Neural cell (in vitro differentiated cells): Measurements from ENCODE around the gene CEP170B. TPM values are rescaled to one million over a fixed set of nuclear protein-coding genes. Genes with fewer than 3 reads are reported as not detected.

Experiments
- H2AFZ ChIP-seq: fragments of 200-600, 300-800 bp; sonication (generic), shearing (Covaris generic); 2 replicates; pipeline ENCODE4 v1.6.0; 2014; ENCODE audit warnings: low read depth, mild to moderate bottlenecking, antibody characterized with exemption, low read length, moderate library complexity
- H3F3A ChIP-seq: fragments of 200-600 bp; shearing (Covaris generic); 2 replicates; pipeline ENCODE4 v1.6.1; 2016; ENCODE audit warnings: mild to moderate bottlenecking, moderate library complexity, mixed read lengths, antibody characterized with exemption, low read length; ENCODE audit not compliant: insufficient read depth, poor library complexity, severe bottlenecking
- H3K27ac ChIP-seq: fragments of 200-600, 300-800 bp; sonication (generic), shearing (Covaris generic); 2 replicates; pipeline ENCODE4 v1.5.1; 2014; ENCODE audit warnings: mild to moderate bottlenecking, low read length, moderate library complexity
- H3K27me3 ChIP-seq: fragments of 300-800, 200-600 bp; sonication (generic), shearing (Covaris generic); 2 replicates; pipeline ENCODE4 v1.6.0; 2014; ENCODE audit warnings: mild to moderate bottlenecking, low read depth, low read length, moderate library complexity; ENCODE audit not compliant: insufficient read depth
- H3K36me3 ChIP-seq: fragments of 300-800, 200-600 bp; sonication (generic), shearing (Covaris generic); 2 replicates; pipeline ENCODE4 v1.5.1; 2014; ENCODE audit warnings: mild to moderate bottlenecking, antibody characterized with exemption, low read length, moderate library complexity; ENCODE audit not compliant: insufficient read depth
- H3K4me2 ChIP-seq: fragments of 300-800, 200-600 bp; sonication (generic), shearing (Covaris generic); 2 replicates; pipeline ENCODE4 v1.6.0; 2014; ENCODE audit warnings: mild to moderate bottlenecking, low read length
- H3K4me3 ChIP-seq: fragments of 300-800, 200-600 bp; sonication (generic), shearing (Covaris generic); 2 replicates; pipeline ENCODE4 v1.5.1; 2014; ENCODE audit warnings: mild to moderate bottlenecking, low read length, moderate library complexity
- H3K79me2 ChIP-seq: fragments of 200-600 bp; shearing (Covaris generic); replicated peaks from 2 replicates; pipeline ENCODE4 v1.6.0; 2014; ENCODE audit warnings: mild to moderate bottlenecking, low read length, moderate library complexity; ENCODE audit not compliant: insufficient read depth
- H3K9ac ChIP-seq: fragments of 300-800, 200-600 bp; sonication (generic), shearing (Covaris generic); 2 replicates; pipeline ENCODE4 v1.6.1; 2016; ENCODE audit warnings: mild to moderate bottlenecking, low read length, mixed read lengths
- H3K9me2 ChIP-seq: fragments of 200-600 bp; shearing (Covaris generic); 2 replicates; pipeline ENCODE4 v1.6.1; 2016; ENCODE audit warnings: mild to moderate bottlenecking, low read length, mixed read lengths; ENCODE audit not compliant: insufficient read depth
- H3K9me3 ChIP-seq: fragments of 200-600, 300-800 bp; sonication (generic), shearing (Covaris generic); 2 replicates; pipeline ENCODE4 v1.6.1; 2016; ENCODE audit warnings: mild to moderate bottlenecking, mixed run types, low read length, moderate library complexity, mixed read lengths
- H4K20me1 ChIP-seq: fragments of 200-600 bp; shearing (Covaris generic); 2 replicates; pipeline ENCODE4 v1.6.1; 2016; ENCODE audit warnings: mild to moderate bottlenecking, mixed run types; ENCODE audit not compliant: insufficient read depth
- CTCF ChIP-seq: fragments of 450-650 bp; IDR thresholded peaks from 2 replicates; pipeline ENCODE4 v1.5.1; 2014; ENCODE audit warnings: antibody characterized with exemption, mild to moderate bottlenecking, moderate library complexity; ENCODE audit not compliant: poor library complexity, severe bottlenecking
- EP300 ChIP-seq: fragments of 450-650 bp; conservative IDR thresholded peaks from 2 replicates; pipeline ENCODE4 v1.6.1; 2014; ENCODE audit warnings: antibody characterized with exemption, mild to moderate bottlenecking, moderate library complexity; ENCODE audit not compliant: poor library complexity, severe bottlenecking
- EZH2 ChIP-seq: fragments of 200-600, 300-800 bp; shearing (Covaris generic), sonication (generic); IDR thresholded peaks from 2 replicates; pipeline ENCODE4 v1.6.1; 2014; ENCODE audit warnings: antibody characterized with exemption, low read length, borderline replicate concordance, mild to moderate bottlenecking; ENCODE audit not compliant: insufficient read depth, poor library complexity, severe bottlenecking
- MXI1 ChIP-seq: fragments of 450-650 bp; conservative IDR thresholded peaks from 2 replicates; pipeline ENCODE4 v1.6.1; 2014; ENCODE audit warnings: antibody characterized with exemption, mild to moderate bottlenecking; ENCODE audit not compliant: poor library complexity, severe bottlenecking
- POLR2AphosphoS5 ChIP-seq: IDR thresholded peaks from 2 replicates; pipeline ENCODE4 v1.6.1; 2012
- RAD21 ChIP-seq: fragments of 450-650 bp; conservative IDR thresholded peaks from 2 replicates; pipeline ENCODE4 v1.6.1; 2014; ENCODE audit warnings: antibody characterized with exemption, mild to moderate bottlenecking, moderate library complexity
- REST ChIP-seq: IDR thresholded peaks from 2 replicates; pipeline ENCODE4 v1.6.1; 2012; ENCODE audit warnings: borderline replicate concordance
- SMC3 ChIP-seq: fragments of 450-650 bp; conservative IDR thresholded peaks from 2 replicates; pipeline ENCODE4 v1.6.1; 2014; ENCODE audit warnings: antibody characterized with exemption, mild to moderate bottlenecking, moderate library complexity; ENCODE audit not compliant: poor library complexity
- TAF1 ChIP-seq: IDR thresholded peaks from 2 replicates; pipeline ENCODE4 v1.6.1; 2012; ENCODE audit warnings: low read depth
- polyA minus RNA-seq: library from RNA; depleted of rRNA, polyadenylated mRNA; stranded (reverse); fragments of >200 nt; gene quantifications from 2 replicates; pipeline ENCODE4 v1.2.3, GENCODE V29; 2014
- polyA plus RNA-seq: library from polyadenylated mRNA; depleted of rRNA; stranded (reverse); fragments of >200 nt; gene quantifications from 2 replicates; pipeline ENCODE4 v1.2.3, GENCODE V29; 2014

The CEP170B gene
- 11.6 and 13.2 TPM in 2 replicates for polyA plus RNA-seq
- polyA minus RNA-seq: 21.1 and 27.5 TPM in 2 replicates

GRCh38 chr14:104865081-104865630 is at the start of gene CEP170B:
TSS of gene CEP170B (plus strand) at chr14:104865268. CDS start at chr14:104868451, 3,183 bp downstream.
- no peak within 1 kb of the TSS for H3K27ac ChIP-seq
- H3K36me3 ChIP-seq: no peaks in the 10 kb centered on the region
- H3K27me3 ChIP-seq: peaks cover 25% of the 10 kb centered on the region
- peaks cover 21% of the 10 kb centered on the region for H3K79me2 ChIP-seq
- no peak within 1 kb of the TSS for H2AFZ ChIP-seq
- no peaks in the 10 kb centered on the region for H3F3A ChIP-seq
- peak within 1 kb of the TSS; percentile 87 for H3K9ac ChIP-seq
- peaks cover 6% of the 10 kb centered on the region for H4K20me1 ChIP-seq
- peak within 1 kb of the TSS; percentile 94 for H3K4me3 ChIP-seq
- no peaks in the 10 kb centered on the region for H3K9me2 ChIP-seq
- peak; percentile 56 for TF ChIP-seq POLR2AphosphoS5
- no peak for TF ChIP-seq MXI1
- peak within 1 kb of the TSS; percentile 94 for H3K4me2 ChIP-seq
- H3K9me3 ChIP-seq: no peaks in the 10 kb centered on the region

- Histone ChIP-seq H3F3A (no peaks in the 10 kb centered on the region), H3K9ac (peak overlapping the region; percentile 96), H3K4me2 (peak overlapping the region; percentile 98), H3K4me3 (peak overlapping the region; percentile 91), H3K27me3 (no peaks in the 10 kb centered on the region), H3K27ac (peak overlapping the region; percentile 94), H3K9me3 (no peaks in the 10 kb centered on the region), H3K79me2 (no peaks in the 10 kb centered on the region), H3K36me3 (no peaks in the 10 kb centered on the region), H3K9me2 (no peaks in the 10 kb centered on the region), H2AFZ (peak overlapping the region; percentile 90), H4K20me1 (no peaks in the 10 kb centered on the region)
- TF ChIP-seq MXI1: no peak
- TF ChIP-seq TAF1: no peak
- TF ChIP-seq RAD21: no peak
- TF ChIP-seq CTCF: no peak
- TF ChIP-seq EP300: no peak
- no peak for TF ChIP-seq POLR2AphosphoS5
- no peak for TF ChIP-seq EZH2
- no peak for TF ChIP-seq SMC3
- TF ChIP-seq REST: no peak
These were observed 48.5 kb upstream of the CEP170B start for GRCh38 chr14:104816616-104816884.
